Activated CD4-positive, alpha-beta memory T cell treated with anti-CD3 and anti-CD28 coated beads, Interleukin-2, amount 10 ng/mL, durations not matched to agents 7 days and 5 days (primary cell): ENCODE data around the gene PLAAT2. TPM values are rescaled to one million over a fixed set of nuclear protein-coding genes. Genes with fewer than 3 reads are reported as not detected.

Experiments used
- CTCF ChIA-PET: fragments of 350-600 bp; sonication (Branson Sonifier 250); formaldehyde crosslinking; loops from one replicate; lab custom pipeline; 2021; ENCODE audit warnings: antibody characterized with exemption, inconsistent platforms; lab: Charles Lee
- POLR2A ChIA-PET: fragments of 350-600 bp; sonication (Branson Sonifier 250); formaldehyde crosslinking; loops from one replicate; lab custom pipeline; 2021; ENCODE audit warnings: antibody characterized with exemption; lab: Charles Lee
- DNase-seq: peaks from one replicate; pipeline ENCODE4 v3.0.0-alpha.2; 2020
- H3K27ac Mint-ChIP-seq: one replicate; pipeline ENCODE4 v1.8.0; 2021; ENCODE audit warnings: mild to moderate bottlenecking, mixed read lengths
- H3K27me3 Mint-ChIP-seq: one replicate; pipeline ENCODE4 v1.8.0; 2021; ENCODE audit warnings: mixed read lengths
- H3K36me3 Mint-ChIP-seq: one replicate; pipeline ENCODE4 v1.8.0; 2021; ENCODE audit warnings: low read depth, mixed read lengths
- H3K4me1 Mint-ChIP-seq: one replicate; pipeline ENCODE4 v1.8.0; 2021; ENCODE audit warnings: mixed read lengths
- H3K4me3 Mint-ChIP-seq: one replicate; pipeline ENCODE4 v1.8.0; 2021; ENCODE audit warnings: mild to moderate bottlenecking, mixed read lengths
- H3K9me3 Mint-ChIP-seq: one replicate; pipeline ENCODE4 v1.8.0; 2021; ENCODE audit warnings: mixed read lengths
- total RNA-seq, 2 experiments: library from RNA; stranded (reverse); gene quantifications; one replicate each; pipeline ENCODE4 v1.2.3, GENCODE V29; 2021

Gene PLAAT2
- total RNA-seq, 2 experiments from 2014 or later: not detected

DNA sequence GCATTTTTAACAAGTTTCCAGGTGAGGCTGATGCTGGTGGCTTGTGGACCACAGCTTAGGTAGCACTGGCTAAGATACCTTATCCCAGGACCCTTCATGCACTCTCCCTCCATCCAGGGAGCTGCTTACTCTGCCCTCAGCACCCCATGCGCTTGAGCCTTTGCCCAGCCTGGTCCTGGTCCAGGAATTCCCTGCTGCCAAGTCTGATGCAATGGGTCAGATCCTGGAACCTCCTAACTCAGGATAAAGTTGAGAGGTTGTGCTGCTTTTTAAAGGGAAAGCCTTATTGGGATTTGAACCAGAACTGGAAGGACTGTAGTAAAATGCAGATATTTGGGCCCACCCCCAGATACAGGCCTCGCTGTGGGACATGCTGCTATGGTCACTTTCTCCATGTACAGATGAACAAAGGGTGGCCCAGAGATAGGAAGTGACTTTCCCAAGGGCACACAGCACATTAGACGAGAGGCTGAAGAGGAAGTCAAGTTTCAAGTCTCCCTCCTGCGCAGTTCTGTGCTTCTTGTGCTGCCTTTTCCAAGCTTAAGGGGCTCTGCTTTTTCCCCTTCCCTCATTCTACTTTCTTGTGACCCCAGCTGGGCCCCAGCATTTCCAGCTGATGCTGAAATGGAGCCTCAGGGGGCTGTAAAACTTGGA, 58.1 kb downstream of the PLAAT2 start:
- DNase-seq: no peak
- Mint-ChIP-seq H3K4me3 (no peak overlapping the region), H3K4me1 (peaks cover 6% of the 10 kb centered on the region), H3K27me3 (no peaks in the 10 kb centered on the region), H3K9me3 (peaks cover 10% of the 10 kb centered on the region), H3K36me3 (peaks cover 5% of the 10 kb centered on the region), H3K27ac (no peak overlapping the region)
- CTCF ChIA-PET: interaction anchor here (0.7 to 2.9 kb wide), 2 partner anchors 26 to 48 kb away, joined by 3 to 8 read pairs; no protein-coding TSS in a partner anchor
- POLR2A ChIA-PET: no interaction called here

GRCh38 chr11:63504054-63504453, 59.1 kb downstream of the PLAAT2 start:
- CTCF ChIA-PET: no interaction called here
- Mint-ChIP-seq H3K9me3 (peaks cover 19% of the 10 kb centered on the region), H3K4me1 (peaks cover 6% of the 10 kb centered on the region)

DNA sequence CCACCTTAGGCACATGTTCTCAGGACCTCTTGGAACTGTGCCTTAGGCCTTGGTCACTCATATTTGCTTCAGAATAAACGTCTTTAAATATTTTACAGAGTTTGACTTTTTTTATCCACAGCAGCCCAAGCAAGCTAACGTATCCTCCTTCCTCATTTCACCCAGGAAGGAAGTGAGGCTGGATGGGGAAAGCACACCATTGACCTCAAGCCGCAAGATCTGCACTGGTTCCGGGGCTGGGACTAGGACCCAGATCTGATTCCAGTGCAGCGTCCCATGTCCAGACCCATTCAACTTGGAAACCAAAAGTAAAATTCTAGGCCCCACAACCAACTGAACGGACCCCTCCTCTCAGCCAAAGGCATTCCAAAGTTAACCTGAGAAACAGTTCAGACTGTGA, 59.7 kb downstream of the PLAAT2 start:
- POLR2A ChIA-PET: no interaction called here
- peaks cover 19% of the 10 kb centered on the region for H3K9me3 Mint-ChIP-seq
- DNase-seq: no peak
- peaks cover 2% of the 10 kb centered on the region for H3K27me3 Mint-ChIP-seq
- CTCF ChIA-PET: no interaction called here
- peaks cover 6% of the 10 kb centered on the region for H3K4me1 Mint-ChIP-seq
- H3K4me3 Mint-ChIP-seq: no peak overlapping the region
- peaks cover 8% of the 10 kb centered on the region for H3K36me3 Mint-ChIP-seq
- H3K27ac Mint-ChIP-seq: no peak overlapping the region

More at GRCh38 chr11:63504054-63504453, 59.1 kb downstream of the PLAAT2 start:
- DNase-seq: no peak
- H3K36me3 Mint-ChIP-seq: peaks cover 8% of the 10 kb centered on the region
- POLR2A ChIA-PET: no interaction called here
- no peaks in the 10 kb centered on the region for H3K27me3 Mint-ChIP-seq
- no peak overlapping the region for H3K27ac Mint-ChIP-seq
- no peak overlapping the region for H3K4me3 Mint-ChIP-seq

Other genes starting within 250 kb of the PLAAT2 start
- not detected for gene SLC22A9, start 193.6 kb downstream of the PLAAT2 start, total RNA-seq
- gene PLAAT5, start 72.2 kb downstream of the PLAAT2 start, total RNA-seq: not detected
- not detected for gene LGALS12, start 57.3 kb downstream of the PLAAT2 start, total RNA-seq
- 100 to 1,000 TPM; 104 to 106 TPM for gene PLAAT4, start 26.6 kb downstream of the PLAAT2 start, total RNA-seq
- 10 to 100 TPM; 13.1 to 14.9 TPM for gene PLAAT3, start 51.1 kb upstream of the PLAAT2 start, total RNA-seq
- 10 to 100 TPM; 33.0 to 33.2 TPM for gene ATL3, start 108.0 kb upstream of the PLAAT2 start, total RNA-seq
- gene RTN3, start 118.1 kb upstream of the PLAAT2 start, total RNA-seq: 10 to 100 TPM; 68.2 to 75.6 TPM
- gene ZFTA, start 205.4 kb upstream of the PLAAT2 start, total RNA-seq: 1 to 10 TPM; 1.1 to 1.7 TPM